Lower leg skin (tissue), 4 donors: ENCODE data around the gene GLI3. TPM values are rescaled to one million over a fixed set of nuclear protein-coding genes. Genes with fewer than 3 reads are reported as not detected.

Experiments used
- DNase-seq, 2 donors: peaks; one replicate each; pipeline ENCODE4 v3.0.0-alpha.2; 2019; ENCODE audit warnings: low spot score in 2 of 2
- H3K4me3 ChIP-seq: fragments of 200-600 bp; sonication (generic); 2 replicates; pipeline ENCODE4 v1.5.1; 2017; ENCODE audit warnings: mild to moderate bottlenecking, low read depth; ENCODE audit not compliant: poor library complexity, severe bottlenecking
- POLR2A ChIP-seq, 2 donors: fragments of 450-650 bp; IDR thresholded peaks; one replicate each; pipeline ENCODE4 v1.6.1; 2016 to 2017; ENCODE audit warnings: antibody characterized with exemption in 2 of 2, mild to moderate bottlenecking in 1 of 2, moderate library complexity in 1 of 2
- WGBS, 2 donors: methylation state at CpG; one replicate each; pipeline ENCODE4 v1.1.5; 2018; 5-methylcytosine and 5-hydroxymethylcytosine counted together
- intact Hi-C: fragments of 100-400 bp; cut with DNase I; formaldehyde crosslinking; loops from one replicate; pipeline ENCODE4 v1.15.0; 2023; ENCODE audit warnings: low total_unique reads
- total RNA-seq, 4 donors: library from RNA; depleted of rRNA; stranded (reverse); fragments of >200 nt; gene quantifications; one replicate each; pipeline ENCODE4 v1.1.0, GENCODE V29; 2016
- TF ChIP-seq, protein P1 (sequence below), 3 donors: fragments of 450-650 bp; IDR thresholded peaks; one replicate each; pipeline ENCODE4 v1.5.1; 2016; ENCODE audit warnings: antibody characterized with exemption in 3 of 3, mild to moderate bottlenecking in 3 of 3, moderate library complexity in 2 of 3

Gene GLI3
- total RNA-seq, 4 donors from 2014 or later: 16.4 to 28.2 (median 18.3) TPM

DNA sequence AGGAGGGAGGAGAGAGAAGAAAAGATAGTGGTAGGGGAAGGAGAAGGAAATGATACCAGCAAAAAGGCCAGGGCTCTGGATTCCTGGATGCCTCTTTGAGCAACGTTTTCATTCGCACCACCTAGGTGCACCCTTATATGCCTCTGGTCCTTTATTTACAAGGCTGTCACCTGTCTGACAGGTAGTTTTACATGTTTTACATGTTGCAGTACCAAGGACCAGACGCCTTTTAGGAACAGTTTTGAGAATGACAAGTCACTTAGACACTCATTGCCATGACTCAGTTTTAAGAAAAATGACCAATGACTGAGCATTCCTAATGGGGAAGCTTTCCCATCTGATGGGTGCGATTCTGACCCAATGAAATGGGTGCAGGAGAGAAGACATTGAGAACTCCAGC is 119.8 kb downstream of the GLI3 start:
- intact Hi-C loops: no loop called here
- TF ChIP-seq, protein P1, sequence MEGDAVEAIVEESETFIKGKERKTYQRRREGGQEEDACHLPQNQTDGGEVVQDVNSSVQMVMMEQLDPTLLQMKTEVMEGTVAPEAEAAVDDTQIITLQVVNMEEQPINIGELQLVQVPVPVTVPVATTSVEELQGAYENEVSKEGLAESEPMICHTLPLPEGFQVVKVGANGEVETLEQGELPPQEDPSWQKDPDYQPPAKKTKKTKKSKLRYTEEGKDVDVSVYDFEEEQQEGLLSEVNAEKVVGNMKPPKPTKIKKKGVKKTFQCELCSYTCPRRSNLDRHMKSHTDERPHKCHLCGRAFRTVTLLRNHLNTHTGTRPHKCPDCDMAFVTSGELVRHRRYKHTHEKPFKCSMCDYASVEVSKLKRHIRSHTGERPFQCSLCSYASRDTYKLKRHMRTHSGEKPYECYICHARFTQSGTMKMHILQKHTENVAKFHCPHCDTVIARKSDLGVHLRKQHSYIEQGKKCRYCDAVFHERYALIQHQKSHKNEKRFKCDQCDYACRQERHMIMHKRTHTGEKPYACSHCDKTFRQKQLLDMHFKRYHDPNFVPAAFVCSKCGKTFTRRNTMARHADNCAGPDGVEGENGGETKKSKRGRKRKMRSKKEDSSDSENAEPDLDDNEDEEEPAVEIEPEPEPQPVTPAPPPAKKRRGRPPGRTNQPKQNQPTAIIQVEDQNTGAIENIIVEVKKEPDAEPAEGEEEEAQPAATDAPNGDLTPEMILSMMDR (IDR thresholded peaks at IDR 0.05): no peak
- no peak for TF ChIP-seq POLR2A (IDR thresholded peaks at IDR 0.05)
- no peak overlapping the region for H3K4me3 ChIP-seq
- WGBS, 2 donors: 79 to 83% methylated on average over 4 of the region's 4 CpGs
- no peak for DNase-seq

DNA sequence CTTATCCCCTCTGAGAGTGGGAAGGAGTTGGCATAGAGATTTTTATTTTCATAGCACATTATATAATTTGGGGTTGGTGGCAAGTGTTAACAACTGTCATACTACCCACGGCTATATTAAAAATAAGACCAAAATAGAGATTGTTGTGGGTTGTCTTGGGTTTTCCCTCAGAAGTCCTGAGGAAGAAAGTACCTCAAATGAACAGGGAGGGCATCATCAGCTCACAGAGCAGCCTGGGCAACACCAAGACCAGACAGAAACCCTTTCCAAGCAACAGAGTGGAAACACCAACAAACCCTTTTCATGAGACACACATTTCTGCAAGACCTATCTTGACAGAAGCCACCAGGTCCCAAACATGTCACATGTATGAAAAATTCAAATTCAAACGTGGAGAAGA is 121.2 kb downstream of the GLI3 start:
- no peak overlapping the region for H3K4me3 ChIP-seq
- WGBS, 2 donors: 35 to 38% methylated on average over 2 of the region's 2 CpGs
- no peak for DNase-seq
- TF ChIP-seq POLR2A (IDR thresholded peaks at IDR 0.05): no peak
- TF ChIP-seq, protein P1 (IDR thresholded peaks at IDR 0.05): no peak
- intact Hi-C loops: no loop called here

DNA sequence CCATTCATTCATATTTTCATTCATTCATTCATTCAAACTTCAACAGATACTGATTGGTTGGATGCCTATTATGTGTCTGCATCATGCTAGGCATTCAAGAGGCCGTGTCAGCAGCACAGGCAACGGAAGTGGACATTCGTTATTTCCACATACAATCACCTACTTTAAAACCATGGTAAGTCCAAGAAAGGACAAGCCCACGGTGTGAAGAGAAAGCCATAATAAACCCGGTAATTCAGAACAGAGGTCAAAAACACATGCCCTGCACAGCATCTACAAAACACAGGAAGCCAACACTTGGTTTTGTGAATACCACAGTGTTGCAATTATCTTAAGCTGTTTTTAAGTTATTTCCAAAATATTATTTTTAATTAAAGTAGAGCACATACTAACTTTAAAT is 126.7 kb downstream of the GLI3 start:
- no peak for TF ChIP-seq POLR2A (IDR thresholded peaks at IDR 0.05)
- TF ChIP-seq, protein P1 (IDR thresholded peaks at IDR 0.05): no peak
- no peak for DNase-seq
- 86 to 88% methylated on average over 5 of the region's 5 CpGs for WGBS, 2 donors
- intact Hi-C loops: no loop called here
- no peak overlapping the region for H3K4me3 ChIP-seq

DNA sequence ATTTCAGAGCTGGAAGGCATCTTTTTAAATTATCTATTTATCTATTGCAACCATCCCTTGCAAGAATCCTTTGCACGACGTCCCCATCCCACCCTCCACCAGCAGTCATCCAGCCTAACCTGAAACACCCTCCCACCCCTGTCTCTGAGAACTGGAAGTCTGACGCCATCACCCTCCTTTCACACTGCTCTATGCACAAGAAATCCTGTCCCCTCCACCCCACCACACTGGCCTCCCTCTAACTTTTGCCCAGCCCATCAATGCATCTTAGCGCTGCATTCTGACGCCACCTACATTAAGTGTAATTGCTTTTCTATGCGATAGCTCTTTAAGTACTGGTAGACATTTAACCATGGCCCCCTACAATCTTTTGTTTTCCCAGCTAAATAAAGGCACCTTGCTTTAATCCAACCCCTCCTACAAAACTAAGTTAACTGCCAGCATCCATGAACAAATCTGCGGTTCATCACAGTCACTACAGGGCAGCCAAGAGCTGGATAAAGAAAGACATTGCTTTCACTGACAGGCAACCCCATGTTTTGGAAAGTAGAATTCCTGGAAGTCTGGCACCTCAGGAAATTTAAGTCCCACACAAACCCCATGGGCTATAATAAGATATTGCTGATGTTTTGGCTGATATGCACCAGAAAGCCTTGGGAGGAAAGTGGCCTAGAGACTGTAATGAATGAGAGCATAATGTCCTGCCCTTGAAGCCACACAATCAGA is 128.0 kb downstream of the GLI3 start:
- H3K4me3 ChIP-seq: no peak overlapping the region
- intact Hi-C loops: no loop called here
- WGBS, 2 donors: 84 to 86% methylated on average over 7 of the region's 7 CpGs
- TF ChIP-seq, protein P1 (IDR thresholded peaks at IDR 0.05): no peak
- no peak for TF ChIP-seq POLR2A (IDR thresholded peaks at IDR 0.05)
- DNase-seq: no peak

DNA sequence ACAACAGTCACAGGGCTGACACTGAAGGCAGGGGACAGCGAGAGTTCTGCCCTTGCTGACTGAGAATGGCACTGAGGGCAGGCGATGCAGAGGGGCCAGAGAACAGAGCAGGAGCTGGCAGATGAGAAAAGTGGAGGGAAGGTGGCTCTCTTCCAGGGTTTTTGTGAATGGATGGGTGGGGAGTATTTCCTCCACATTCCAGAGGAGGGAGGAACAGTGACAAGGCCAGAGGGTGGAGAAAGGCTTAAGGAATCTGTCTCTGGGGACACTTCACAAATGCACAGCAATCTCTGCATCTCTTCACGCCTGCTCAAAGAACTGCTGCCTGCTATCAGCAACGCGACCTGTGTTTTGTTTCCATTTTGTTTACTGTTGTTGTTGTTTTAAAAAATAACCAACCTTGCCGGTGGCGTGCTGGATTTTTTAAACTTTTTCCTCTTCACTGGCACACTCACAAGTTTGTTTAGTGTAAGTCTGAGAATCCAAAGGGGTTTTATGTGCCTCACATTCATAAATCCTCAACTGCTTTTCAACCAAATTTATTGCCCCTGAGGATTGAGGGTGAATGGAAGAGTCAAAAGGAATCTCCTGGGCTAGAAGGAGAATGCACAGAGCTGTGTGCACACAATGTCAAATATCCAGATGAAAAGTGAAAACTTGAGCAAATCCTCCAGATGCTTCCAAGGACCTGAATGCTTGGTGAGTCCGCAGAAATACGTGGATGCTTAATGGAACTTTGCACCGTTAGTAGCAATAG is 129.3 kb downstream of the GLI3 start:
- intact Hi-C loops: no loop called here
- no peak overlapping the region for H3K4me3 ChIP-seq
- 38% methylated on average over 10 of the region's 10 CpGs for WGBS, 2 donors
- TF ChIP-seq, protein P1 (IDR thresholded peaks at IDR 0.05): no peak
- TF ChIP-seq POLR2A (IDR thresholded peaks at IDR 0.05): no peak
- peak in 1 of 2 donors; percentile 44 for DNase-seq
